Left renal cortex interstitium (tissue), 4 donors: ENCODE measurements around the gene SLC23A1. TPM values are rescaled to one million over a fixed set of nuclear protein-coding genes. Genes with fewer than 3 reads are reported as not detected.
A peak's percentile ranks its signal among the peaks of the same experiment; 100 is the strongest.
"Not testable (repeated sequence)": the region's sequence is repeated elsewhere in the genome, so short reads cannot be mapped to it uniquely, and the experiment has no call there.

ENCODE experiments used
- DNase-seq, 4 donors: peaks; one replicate each; pipeline ENCODE4 v3.0.0-alpha.2; 2013; ENCODE audit warnings: low read depth in 4 of 4, low spot score in 2 of 4, missing footprints in 1 of 4
- polyA plus RNA-seq, 4 donors: library from polyadenylated mRNA; unstranded; fragments of 120-200 nt; gene quantifications; one replicate each; pipeline ENCODE4 v1.2.1, GENCODE V29; 2013; ENCODE audit not compliant: insufficient read length in 4 of 4

The SLC23A1 gene
- polyA plus RNA-seq = 10 to 100 TPM; 10.1 to 20.7 (median 14.5) TPM

DNA sequence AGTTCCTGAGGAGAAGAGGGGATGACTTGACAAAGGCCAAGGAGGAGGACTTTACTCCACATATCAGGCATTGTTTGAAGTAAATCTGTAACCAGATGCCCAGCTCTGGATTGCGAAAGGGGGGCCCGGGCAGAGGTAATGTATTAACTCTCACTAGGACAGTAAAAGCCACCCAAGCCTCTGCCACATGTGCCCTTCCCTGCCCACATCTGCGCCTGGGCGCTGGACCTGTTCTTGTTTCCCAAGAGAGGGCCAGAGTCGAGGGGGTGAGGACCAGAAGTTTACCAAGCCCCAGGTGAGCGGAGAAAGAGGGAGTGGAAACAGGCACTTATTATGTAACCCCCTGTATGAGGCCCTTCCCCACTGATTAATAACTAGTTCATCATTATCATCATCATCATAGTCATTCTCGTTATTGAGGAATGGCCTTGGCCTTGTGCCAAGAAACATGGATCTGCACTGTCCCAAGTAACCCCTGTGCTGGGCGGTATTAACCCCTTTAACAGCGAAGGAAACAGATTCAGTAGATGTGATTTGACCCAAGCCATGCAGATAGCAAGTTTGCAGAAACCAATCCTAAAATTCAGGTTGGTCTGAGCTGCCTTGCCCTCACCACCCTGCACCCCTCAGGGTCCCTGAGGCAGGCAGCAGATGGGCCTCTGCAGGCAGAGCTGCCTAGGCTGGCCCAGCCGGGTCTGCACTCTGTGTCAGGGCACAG lies at the start of gene SLC23A1:
Gene SLC23A1 (minus strand): TSS at position 23 of the 718 bp plus-strand sequence. CDS start 44 bp downstream, outside the sequence.
- no peak for DNase-seq

DNA sequence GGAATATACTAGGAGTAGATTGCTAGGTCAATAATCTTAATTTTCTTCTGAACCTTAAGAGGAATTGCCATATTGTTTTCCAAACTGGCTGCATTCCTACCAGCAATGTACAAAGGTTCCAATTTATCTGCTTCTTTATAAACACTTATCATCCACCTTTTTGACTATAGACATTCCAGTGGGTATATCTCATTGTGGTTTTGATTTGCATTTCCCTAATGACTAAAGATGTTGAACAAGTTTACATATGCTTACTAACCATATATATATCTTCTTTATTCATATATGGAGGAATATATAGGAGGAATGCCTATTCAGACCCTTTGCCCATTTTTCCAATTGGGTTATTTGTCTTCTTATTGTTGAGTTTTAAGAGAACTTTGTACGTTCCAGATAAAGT lies 48.6 kb upstream of the SLC23A1 start:
- no peak for DNase-seq

DNA sequence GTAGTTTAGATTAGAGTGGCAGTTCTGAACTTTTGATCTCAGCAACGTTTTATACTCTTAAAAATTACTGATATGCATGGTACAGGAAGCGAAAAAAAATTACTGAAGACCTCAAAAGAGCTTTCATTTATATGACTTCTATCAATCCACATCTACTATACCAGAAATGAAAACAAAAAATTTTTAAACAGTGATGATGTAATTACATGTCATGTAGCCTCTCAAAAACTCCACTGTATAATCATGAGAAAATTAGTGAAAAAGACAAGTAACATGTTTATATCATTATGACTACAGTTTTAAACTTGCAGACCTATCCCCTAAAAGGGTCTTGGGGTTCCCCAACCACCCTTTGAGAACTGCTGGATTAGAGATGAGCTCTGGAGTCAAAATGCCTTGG lies 46.9 kb upstream of the SLC23A1 start:
- no peak for DNase-seq

DNA sequence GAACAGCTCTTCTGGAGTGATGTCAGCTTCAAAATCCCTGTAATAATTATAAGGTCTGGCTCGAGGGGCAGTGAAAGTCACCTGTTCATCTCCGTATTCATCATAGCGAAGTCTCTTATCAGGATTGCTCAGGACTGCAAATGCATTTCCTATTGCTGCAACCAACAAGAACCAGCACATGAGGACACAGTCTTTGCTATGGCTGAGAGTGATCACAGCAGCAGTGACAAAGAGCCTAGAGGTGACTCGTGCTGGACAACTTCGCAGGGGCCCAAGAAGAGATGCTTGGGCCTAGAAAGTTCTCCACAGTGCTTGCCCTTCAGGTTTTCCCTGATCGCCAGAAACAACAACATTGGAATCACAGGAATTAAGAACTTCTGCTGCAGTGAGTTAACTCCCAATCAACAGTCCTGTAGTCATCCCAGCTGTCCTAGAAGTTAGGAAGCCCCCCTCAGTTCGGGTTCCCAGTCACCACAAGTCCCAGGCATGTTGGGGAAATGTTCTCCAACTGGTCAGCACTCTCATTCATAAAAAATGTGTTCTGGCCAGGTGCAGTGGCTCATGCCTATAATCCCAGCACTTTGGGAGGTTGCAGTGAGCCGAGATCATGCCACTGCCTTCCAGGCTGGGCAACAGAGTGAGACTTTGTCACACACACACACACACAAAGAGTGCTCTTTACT lies 43.2 kb upstream of the SLC23A1 start:
- DNase-seq = no peak

DNA sequence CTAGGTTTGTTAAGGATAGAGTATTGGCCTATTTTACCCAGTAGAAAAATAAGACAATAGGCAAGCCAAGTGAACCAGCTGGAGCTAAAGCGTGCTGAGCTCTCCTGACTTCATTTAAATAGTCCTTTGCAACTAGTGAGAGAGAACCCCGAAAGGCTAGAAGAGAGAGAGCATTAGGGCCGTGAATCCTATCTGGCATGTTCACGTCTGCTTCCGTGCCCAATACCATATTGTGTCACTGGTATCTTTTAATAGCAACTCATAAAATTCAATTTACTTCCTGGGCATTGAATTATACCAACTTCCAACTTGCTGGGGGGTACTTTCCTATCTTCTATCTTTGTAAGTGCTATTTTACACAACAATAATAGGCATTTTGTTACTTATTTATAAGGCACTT lies 42.4 kb upstream of the SLC23A1 start:
- no peak for DNase-seq

DNA sequence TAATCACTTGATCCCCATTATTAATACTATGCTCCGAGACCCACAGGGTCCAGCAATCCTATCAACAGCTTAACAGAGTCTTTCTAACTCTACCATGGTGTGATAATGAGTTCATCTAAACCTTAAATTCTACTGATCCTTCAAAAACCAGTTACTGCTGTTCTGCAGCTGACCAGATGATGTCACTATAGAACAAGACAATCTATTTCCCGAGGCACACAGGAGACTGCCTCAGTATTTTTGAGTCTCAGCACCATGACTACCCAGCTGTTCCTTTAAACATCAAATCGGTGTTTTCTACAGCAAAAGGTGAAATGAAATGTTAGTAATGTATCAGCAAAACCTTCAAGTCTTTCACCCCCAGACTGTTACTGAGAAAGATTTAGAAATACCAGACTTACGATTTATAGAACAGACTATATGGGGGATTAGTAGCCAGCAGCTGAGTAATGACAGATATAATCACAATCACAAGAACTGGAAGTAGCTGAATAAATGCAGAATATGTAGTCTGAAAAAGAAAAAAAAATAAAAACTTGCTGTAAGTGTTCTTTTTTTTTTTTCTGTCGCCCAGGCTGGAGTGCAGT lies 39.3 kb upstream of the SLC23A1 start:
- peak in 3 of 4 donors; percentile 51 for DNase-seq

DNA sequence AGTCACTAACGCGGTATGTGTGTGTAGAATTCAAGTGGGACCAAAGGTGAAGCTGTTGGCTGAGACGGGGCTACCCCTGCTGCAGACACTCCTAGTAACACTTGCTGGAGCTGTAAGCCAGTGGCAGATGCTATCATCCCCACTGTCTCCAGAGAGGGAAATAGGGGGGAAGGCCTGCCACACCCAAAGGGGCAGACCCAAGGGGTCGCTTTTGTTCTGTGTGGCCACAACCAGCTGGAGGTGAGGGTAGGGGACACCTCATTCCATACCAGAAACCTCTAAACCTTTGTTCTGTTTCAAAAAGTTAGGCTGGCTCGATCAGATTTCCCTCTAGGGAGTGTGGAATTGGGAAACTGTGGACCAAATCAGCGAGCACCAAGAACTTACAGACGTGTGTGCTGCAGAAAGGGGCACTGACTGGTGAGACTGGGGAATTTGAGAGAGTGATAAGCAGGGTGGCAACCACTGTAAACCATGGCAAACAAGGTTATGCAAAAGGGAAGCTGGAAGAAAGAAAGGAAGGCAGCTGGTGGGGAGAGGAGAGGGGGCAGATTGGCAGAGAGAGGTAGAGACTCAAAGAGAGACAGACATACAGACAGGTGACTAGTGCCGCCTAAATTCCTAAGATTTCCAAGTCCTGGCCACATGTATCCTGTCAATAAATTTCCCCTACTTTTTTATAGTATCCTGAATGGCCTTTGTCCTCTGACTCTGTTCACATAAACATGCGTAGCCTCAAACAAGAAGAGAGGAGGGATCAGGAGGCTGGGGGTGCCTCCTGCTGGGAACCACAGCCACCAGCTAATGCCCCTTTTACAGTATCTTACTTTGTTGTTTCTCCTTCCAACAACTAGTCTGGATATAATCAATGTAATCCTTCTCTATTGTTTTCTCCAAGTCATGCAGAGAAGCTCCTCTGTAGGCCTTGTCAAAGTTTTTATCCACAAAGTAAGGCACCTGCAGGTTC lies 36.4 kb upstream of the SLC23A1 start:
- DNase-seq = no peak

DNA sequence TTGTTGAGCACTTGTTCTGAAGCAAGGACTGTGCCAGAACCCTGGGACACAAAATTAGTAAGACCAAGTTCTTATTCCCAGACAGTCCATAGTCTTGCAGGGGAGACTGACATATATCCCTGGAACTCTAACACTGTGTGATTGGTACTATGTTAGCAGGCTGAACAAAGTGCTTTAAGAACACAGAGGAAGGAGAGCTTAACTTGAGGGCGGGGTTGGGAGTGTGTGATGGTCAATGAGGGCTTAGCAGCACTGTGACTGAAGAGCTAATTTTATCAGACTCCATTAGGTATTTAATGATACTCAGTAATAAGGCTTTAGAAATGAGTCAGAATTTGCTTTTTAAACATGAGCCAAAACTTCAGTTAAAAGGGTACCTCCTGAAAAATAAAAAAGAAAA lies 35.7 kb upstream of the SLC23A1 start:
- DNase-seq = no peak

DNA sequence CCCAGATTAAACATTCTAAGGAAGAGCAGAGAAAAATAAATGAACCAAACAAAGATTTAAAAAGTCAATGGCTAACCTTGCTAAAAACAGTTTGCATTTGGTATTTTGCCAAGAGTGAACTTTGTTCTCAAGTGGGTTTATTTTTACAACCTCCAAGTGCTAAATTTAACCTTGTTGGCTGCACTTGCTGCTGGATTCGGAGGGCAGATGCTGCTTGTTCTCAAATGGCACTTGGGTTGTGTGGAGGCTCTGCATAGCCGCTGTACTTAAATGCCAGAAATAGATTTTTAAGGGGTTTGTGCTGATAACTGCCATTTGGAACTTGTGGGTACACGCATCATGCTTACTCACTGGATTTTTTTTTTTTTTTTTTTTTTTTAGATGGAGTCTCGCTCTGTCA lies 34.1 kb upstream of the SLC23A1 start:
- no peak for DNase-seq

DNA sequence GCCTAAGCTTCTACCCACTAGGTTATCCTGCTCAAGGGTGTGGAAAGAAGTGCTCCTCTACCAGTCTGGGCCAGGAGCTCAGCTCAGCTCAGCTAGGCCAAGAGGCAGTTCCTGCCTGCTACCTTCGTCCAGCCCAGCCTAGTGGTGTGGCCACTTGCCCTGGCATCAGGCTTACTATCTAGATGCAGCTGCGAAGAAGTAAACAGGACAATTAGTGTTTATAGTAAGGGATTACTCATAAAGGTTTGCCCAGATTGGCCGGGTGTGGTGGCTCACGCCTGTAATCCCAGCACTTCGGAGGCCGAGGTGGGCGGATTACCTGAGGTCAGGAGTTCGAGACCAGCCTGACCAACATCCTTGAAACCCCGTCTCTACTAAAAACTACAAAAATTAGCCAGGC lies 33.6 kb upstream of the SLC23A1 start:
- DNase-seq = no peak

DNA sequence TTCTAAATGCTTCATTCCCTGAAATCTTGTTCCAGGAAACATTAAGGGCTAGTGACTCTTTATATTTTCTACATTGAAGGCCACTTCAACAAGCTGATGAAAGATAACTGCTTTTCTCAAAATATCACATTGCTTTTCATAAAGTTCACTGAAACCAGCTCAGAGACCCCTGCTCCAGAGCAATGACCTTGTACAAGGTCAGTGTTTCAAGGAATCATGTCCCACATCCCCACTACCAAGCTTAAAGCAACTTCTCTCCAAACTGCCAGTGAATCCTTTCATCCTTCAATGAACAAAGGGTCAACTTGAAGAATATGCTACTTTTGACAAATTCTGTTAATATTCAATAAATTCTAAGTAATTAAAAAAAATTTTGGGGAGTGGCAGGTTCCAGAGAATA lies 32.8 kb upstream of the SLC23A1 start:
- DNase-seq = no peak

DNA sequence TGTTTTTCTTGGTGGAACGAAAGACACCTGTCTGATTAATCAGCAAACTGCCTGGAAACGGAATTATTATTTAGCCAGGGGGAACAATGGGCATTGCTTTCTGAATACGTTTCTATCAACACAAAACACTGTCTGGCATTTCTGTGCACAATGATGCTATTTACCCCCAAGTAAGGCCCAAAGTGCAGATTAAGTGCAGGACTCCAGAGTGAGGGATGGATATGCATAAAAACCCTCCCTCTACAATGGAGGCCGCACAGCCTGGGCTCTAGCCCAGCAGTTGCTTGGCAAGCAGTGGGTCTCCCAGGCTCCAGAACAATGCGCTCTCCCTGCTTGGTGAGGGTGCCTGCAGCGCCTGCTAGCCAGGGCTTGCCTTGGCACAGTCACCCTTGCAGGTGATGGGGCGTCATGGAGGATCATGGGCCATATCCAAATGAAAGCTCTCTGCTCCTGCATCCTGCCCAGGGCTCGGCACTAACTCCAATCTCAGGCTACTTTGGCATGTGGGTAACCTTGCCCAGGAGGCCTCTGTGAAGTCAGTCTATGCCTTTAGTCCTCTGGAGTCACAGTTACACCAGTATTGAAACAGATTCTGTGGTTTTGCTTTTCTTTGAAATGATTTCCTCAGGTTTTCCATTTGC lies 32.2 kb upstream of the SLC23A1 start:
- no peak for DNase-seq

DNA sequence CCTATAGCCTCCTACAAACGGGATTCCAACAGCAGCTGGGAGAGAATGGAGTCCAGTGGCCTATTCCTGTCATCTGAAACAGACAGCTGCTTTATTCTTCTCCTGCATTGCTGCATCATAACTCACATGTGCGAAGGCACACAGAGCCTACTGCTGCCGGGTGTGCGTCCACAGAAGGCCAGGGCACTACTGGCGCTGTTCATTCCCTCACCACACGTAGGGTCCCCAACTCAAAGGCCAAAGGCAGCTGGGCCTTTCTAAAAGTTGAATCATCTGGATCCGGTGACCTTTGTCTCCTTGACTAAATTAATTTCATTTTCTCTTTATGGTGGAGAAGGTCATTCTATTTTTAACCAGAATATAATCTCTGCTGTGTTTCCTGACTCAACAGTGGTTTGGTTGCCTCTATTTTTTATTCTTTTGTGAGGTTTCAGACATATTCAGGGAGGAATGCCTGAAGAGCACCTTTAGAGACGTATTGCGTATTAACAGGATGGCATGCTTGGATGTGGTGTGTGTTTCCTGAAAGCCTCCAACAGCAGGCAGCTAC lies 31.6 kb upstream of the SLC23A1 start:
- no peak for DNase-seq

DNA sequence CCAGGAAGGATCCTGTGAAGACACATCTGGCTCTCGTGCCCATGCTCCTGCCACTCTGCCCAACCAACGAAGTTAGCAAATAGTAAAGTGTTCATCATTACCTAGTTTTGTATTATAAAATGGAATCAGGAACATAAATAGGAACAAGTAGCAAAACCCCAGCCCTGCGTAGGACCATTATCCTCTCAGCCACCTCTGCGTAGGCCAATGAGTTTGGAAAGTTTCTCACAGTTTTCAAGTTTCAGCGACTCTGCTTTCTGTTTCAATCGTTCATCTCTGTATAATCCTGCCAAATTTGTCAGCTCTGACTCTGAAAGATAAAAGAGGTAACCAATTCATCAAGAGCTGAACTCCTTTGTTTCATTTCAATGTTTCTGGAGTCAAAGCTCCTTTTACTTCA lies 30.9 kb upstream of the SLC23A1 start:
- DNase-seq = no peak

DNA sequence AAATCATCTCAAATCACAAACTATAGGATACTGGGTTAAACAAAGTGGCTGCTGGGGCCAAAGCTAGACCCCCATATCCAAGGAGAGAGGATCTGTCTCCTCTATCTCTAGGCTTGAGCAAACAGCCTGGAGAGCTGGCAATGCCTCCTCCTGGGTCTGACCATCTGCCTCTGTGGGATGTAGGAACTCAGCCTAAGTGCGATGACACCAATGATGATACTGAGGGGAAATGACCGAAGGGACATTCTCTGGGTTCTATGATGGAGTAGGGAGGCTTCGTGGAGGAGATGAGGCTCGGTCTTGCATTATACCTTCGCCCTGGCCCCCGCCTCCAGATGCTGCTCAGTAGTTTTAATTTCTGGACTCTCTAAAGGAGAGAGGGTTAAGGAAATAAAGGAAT lies 30.1 kb upstream of the SLC23A1 start:
- no peak for DNase-seq

DNA sequence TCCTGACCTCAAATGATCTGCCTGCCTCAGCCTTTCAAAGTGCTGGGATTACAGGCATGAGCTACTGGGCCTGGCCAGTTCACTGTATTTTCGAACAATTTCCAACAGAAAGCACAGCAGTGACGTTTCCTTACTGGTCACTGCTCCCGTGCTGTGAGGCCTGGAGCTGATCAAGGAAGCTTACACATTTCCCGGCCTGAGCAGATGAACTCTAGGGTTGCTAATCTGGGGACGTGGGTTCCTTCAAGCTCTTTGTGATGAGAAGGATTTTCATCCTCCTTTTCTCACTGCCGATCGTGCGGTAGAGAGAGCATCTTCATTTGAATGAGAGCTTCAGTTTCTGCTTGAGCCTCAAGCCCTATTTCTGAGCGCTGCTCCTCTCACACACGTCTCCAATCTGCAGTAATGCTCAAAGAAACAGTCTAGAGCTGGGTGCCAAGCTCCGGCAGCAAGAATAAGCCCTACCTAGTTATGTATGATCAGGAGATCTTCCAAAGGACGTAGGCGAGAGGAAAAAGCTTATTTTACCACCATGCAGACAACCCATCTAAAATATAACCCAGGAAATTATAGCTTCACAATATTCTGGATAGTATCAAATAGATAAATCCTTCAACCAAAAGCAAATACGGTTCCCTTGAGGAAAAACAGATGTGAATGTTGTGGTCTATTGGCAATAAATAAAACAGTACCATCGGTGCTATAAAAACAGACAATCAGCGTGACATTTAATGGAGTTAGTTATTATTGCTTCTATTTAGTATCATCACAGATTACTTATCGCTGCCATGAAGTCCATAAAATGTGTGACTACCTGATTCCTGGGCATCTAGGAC lies 28.1 kb upstream of the SLC23A1 start:
- no peak for DNase-seq

DNA sequence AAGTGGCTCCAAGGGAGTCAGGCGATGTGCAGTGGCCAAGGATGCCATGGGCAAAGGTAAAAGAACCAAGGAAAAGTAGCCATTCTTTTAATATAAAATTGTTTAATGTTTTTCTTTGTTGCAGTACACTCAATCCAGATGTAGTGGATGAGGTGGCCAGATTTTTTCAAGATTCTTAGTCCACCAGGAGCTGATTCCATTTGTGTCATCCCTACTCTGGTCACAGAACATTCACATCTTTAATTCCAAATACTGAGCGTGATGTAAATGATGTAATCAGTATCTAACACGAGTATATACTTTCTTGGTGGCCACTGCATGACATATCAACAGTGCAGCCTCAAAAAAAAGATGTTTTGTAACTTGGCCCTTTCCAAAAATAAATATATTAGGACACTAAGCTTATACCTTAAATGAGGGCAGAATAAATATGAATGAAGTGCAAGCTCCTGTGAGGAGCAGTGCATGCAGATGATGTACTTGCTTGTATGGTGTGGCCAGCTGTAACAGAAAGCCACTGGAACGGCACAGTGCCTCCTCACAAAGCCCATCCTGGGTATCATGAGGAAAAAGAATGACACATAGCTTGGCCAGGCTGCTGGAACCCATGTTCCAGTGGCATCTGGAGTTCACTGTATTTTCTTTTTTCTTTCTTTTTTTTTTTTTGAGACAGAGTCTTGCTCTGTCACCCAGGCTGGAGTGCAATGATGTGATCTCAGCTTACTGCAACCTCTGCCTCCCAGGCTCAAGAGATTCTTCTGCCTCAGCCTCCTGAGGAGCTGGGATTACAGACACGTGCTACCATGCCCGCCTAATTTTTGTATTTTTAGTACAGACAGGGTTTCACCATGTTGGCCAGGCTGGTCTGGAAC lies 27.3 kb upstream of the SLC23A1 start:
- no peak for DNase-seq

DNA sequence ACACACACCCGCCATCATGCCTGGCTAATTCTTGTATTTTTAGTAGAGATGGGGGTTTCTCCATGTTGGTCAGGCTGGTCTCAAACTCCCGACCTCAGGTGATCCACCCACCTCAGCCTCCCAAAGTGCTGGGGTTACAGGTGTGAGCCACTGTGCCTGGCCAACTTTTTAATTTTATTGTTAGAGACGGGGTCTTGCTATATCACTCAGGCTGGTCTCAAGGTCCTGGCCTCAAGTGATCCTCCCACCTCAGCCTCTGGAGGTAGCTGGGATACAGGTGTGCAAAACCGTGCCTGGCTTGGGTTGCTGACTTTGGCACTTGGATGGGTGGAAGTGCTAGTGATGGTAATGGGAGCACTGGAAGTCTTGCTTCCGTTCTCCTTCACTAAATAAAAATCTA lies 26.0 kb upstream of the SLC23A1 start:
- not testable (repeated sequence) for DNase-seq
